ENCODE results near the gene VWA3B. TPM values are rescaled to one million over a fixed set of nuclear protein-coding genes. Genes with fewer than 3 reads are reported as not detected.

The VWA3B gene
- total RNA-seq, 3 donors from 2014 or later: not detected

DNA sequence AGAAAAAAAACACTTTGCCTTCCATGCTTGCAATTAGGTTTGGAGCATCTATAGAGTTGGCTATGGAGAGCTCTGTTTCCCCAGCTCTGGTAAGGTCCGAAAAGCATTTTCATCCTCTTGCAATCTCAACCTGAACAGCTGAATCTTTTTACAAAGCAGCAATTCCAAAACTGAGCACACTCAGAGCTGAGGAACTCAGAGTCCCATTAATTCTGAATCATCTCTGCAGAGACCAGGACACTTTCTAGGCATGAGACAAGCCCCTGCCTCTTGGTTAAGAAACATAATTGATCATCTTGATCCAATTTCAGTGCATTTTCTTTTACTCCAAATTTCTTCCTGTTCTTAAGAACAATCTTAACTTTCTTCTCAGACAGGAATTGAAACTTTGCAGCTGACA lies 263.4 kb downstream of the VWA3B start:
- Histone ChIP-seq H3K27me3 (peaks cover 12 to 55% of the 10 kb centered on the region in 2 donors), H3K9me3 (peaks cover 0 to 5% of the 10 kb centered on the region in 2 donors), H3K4me3 (no peak overlapping the region), H3K4me1 (peaks cover 0 to 5% of the 10 kb centered on the region in 2 donors), H3K27ac (no peak overlapping the region), H3K36me3 (no peaks in the 10 kb centered on the region)
- no peak for DNase-seq (ENCODE audit: low spot score in 2 of 2)
- TF ChIP-seq POLR2A (IDR thresholded peaks at IDR 0.05): no peak
- no peak for TF ChIP-seq POLR2AphosphoS5 (IDR thresholded peaks at IDR 0.05)
- TF ChIP-seq, protein P1, sequence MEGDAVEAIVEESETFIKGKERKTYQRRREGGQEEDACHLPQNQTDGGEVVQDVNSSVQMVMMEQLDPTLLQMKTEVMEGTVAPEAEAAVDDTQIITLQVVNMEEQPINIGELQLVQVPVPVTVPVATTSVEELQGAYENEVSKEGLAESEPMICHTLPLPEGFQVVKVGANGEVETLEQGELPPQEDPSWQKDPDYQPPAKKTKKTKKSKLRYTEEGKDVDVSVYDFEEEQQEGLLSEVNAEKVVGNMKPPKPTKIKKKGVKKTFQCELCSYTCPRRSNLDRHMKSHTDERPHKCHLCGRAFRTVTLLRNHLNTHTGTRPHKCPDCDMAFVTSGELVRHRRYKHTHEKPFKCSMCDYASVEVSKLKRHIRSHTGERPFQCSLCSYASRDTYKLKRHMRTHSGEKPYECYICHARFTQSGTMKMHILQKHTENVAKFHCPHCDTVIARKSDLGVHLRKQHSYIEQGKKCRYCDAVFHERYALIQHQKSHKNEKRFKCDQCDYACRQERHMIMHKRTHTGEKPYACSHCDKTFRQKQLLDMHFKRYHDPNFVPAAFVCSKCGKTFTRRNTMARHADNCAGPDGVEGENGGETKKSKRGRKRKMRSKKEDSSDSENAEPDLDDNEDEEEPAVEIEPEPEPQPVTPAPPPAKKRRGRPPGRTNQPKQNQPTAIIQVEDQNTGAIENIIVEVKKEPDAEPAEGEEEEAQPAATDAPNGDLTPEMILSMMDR (IDR thresholded peaks at IDR 0.05): no peak
- intact Hi-C loops (cut with DNase I; ENCODE audit: low total_unique reads): no loop called here

DNA sequence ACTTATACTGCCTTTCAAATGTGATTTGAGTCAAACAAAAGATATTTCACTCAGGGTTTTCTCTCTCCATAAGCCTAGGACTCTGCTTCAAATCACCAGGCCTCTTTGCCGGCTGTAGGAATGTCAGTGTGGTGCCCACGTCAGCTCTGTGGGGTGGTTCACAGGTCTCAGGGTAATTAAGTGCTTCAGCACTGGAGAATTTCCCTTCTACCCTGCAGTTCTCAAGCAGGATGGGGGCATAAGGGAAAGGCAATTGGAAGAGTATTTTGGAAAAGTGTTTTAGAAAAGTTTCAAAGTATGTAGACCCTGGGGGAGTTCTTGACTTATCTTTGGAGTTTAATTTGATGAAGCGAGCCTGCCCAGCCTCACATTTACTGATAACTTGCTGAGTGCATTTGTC lies 268.9 kb downstream of the VWA3B start:
- DNase-seq (ENCODE audit: low spot score in 2 of 2): no peak
- Histone ChIP-seq H3K27ac (no peak overlapping the region), H3K27me3 (peaks cover 0 to 8% of the 10 kb centered on the region in 2 donors), H3K4me1 (no peaks in the 10 kb centered on the region), H3K9me3 (peaks cover 0 to 5% of the 10 kb centered on the region in 2 donors), H3K36me3 (no peaks in the 10 kb centered on the region), H3K4me3 (no peak overlapping the region)
- TF ChIP-seq, protein P1 (IDR thresholded peaks at IDR 0.05): no peak
- TF ChIP-seq POLR2A (IDR thresholded peaks at IDR 0.05): no peak
- no peak for TF ChIP-seq POLR2AphosphoS5 (IDR thresholded peaks at IDR 0.05)
- intact Hi-C loops (cut with DNase I; ENCODE audit: low total_unique reads): no loop called here

DNA sequence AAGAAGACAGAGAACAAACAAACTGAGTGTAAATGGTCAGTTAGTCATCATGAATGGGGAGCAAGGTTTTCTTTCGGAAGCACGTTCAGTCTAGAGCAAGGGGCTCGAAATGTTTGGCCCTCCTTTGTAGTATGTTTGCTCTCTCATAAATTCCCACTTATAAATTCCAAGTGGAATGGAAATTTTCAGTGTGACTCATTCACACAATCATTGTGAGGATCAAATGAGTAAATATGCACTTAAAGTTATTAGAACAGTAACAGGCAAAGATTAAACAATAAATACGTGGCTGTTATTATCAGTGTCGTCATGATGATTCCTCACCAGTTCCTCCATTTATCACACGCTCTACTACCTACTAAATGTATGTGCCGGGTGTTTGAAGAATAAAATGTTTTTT lies 269.8 kb downstream of the VWA3B start:
- H3K27me3 ChIP-seq: peaks cover 0 to 4% of the 10 kb centered on the region in 2 donors
- DNase-seq (ENCODE audit: low spot score in 2 of 2): no peak
- H3K4me1 ChIP-seq: no peaks in the 10 kb centered on the region
- no peaks in the 10 kb centered on the region for H3K36me3 ChIP-seq
- H3K27ac ChIP-seq: no peak overlapping the region
- TF ChIP-seq, protein P1 (IDR thresholded peaks at IDR 0.05): no peak
- TF ChIP-seq POLR2AphosphoS5 (IDR thresholded peaks at IDR 0.05) (no peak), POLR2A (IDR thresholded peaks at IDR 0.05) (no peak)
- H3K9me3 ChIP-seq: peaks cover 0 to 5% of the 10 kb centered on the region in 2 donors
- intact Hi-C loops (cut with DNase I; ENCODE audit: low total_unique reads): no loop called here
- H3K4me3 ChIP-seq: no peak overlapping the region

DNA sequence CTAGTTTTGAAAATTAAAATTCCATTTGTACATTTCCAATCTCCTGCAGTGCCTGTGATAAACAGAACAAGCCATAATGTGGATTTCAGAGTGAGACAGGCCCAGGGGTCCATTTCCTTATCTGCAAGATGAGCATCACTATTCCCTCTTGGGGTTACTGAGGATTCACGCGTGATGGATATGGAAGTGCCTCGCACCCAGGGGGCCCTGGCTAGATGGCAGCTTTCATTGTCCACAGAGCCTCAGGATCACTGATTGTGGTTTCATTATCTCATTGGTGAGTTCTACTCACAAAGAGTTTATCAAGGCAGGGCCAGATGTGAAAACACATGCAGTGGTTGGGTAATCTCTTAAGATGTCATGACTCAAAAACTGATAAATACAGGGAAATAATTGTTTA lies 270.9 kb downstream of the VWA3B start:
- no peak for DNase-seq (ENCODE audit: low spot score in 2 of 2)
- Histone ChIP-seq H3K9me3 (peaks cover 0 to 5% of the 10 kb centered on the region in 2 donors), H3K27me3 (no peaks in the 10 kb centered on the region), H3K27ac (no peak overlapping the region), H3K36me3 (no peaks in the 10 kb centered on the region), H3K4me1 (no peaks in the 10 kb centered on the region), H3K4me3 (no peak overlapping the region)
- TF ChIP-seq POLR2A (IDR thresholded peaks at IDR 0.05) (no peak), POLR2AphosphoS5 (IDR thresholded peaks at IDR 0.05) (no peak)
- TF ChIP-seq, protein P1 (IDR thresholded peaks at IDR 0.05): no peak
- intact Hi-C loops (cut with DNase I; ENCODE audit: low total_unique reads): no loop called here

DNA sequence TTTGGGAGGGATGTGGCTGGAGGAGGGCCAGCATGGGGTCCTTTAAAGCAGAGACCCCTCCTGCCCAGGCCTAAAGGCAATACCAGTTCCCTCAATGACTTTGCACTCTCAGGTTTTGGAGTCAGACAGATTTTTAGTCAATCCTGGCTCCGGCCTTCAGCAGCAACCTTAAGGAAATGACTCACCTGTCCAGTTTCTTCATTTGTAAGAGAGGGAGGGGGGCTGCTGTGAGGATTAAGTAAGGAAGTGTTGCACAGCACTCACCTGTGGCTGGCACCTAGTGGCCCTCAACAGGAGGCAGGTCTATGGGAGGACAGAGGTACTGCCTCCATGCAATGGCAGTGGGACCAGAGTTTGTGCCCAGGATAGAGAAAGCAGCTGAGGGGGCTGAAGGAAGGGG lies 273.0 kb downstream of the VWA3B start:
- no peaks in the 10 kb centered on the region for H3K27me3 ChIP-seq
- H3K27ac ChIP-seq: no peak overlapping the region
- TF ChIP-seq POLR2A (IDR thresholded peaks at IDR 0.05) (no peak), POLR2AphosphoS5 (IDR thresholded peaks at IDR 0.05) (no peak)
- TF ChIP-seq, protein P1 (IDR thresholded peaks at IDR 0.05): no peak
- DNase-seq (ENCODE audit: low spot score in 2 of 2): no peak
- no peak overlapping the region for H3K4me3 ChIP-seq
- no peaks in the 10 kb centered on the region for H3K9me3 ChIP-seq
- H3K36me3 ChIP-seq: no peaks in the 10 kb centered on the region
- intact Hi-C loops (cut with DNase I; ENCODE audit: low total_unique reads): no loop called here
- no peaks in the 10 kb centered on the region for H3K4me1 ChIP-seq

Other genes with a start within 250 kb of the VWA3B start
- 10 to 100 TPM; 30.6 to 47.4 (median 41.3) TPM for gene TMEM131, start 91.2 kb upstream of the VWA3B start, total RNA-seq